C4-2B (cell line): ENCODE results near the gene ZNG1A.
"Not testable (repeated sequence)": the region's sequence is repeated elsewhere in the genome, so short reads cannot be mapped to it uniquely, and the experiment has no call there.

Experiments used
- H3K27ac ChIP-seq: fragments of 450-650 bp; 2 replicates; pipeline ENCODE4 v1.5.1; 2017
- CTCF ChIP-seq: fragments of 450-650 bp; conservative IDR thresholded peaks from 2 replicates; pipeline ENCODE4 v1.5.1; 2017; ENCODE audit warnings: mild to moderate bottlenecking
- ZFX ChIP-seq: fragments of 450-650 bp; IDR thresholded peaks from 2 replicates; pipeline ENCODE4 v1.6.1; 2017

ZNG1A gene

GRCh38 chr9:178970-179383, at the start of gene ZNG1A:
TSS of gene ZNG1A (minus strand) at chr9:179056. CDS start at chr9:178969, 87 bp downstream.
- H3K27ac ChIP-seq, result not testable (repeated sequence)

- no peak for TF ChIP-seq ZFX
- no peak overlapping the region for H3K27ac ChIP-seq
Observed at GRCh38 chr9:227860-228259, 49.0 kb upstream of the ZNG1A start.

GRCh38 chr9:224582-225520, 46.0 kb upstream of the ZNG1A start:
- no peak for TF ChIP-seq CTCF
- TF ChIP-seq ZFX, result no peak
- no peak overlapping the region for H3K27ac ChIP-seq

- no peak overlapping the region for H3K27ac ChIP-seq
- TF ChIP-seq ZFX (no peak), CTCF (no peak)
Observed at GRCh38 chr9:224026-224425, 45.2 kb upstream of the ZNG1A start.

GRCh38 chr9:223152-223551, 44.3 kb upstream of the ZNG1A start:
- TF ChIP-seq CTCF, result no peak
- no peak for TF ChIP-seq ZFX
- H3K27ac ChIP-seq, result no peak overlapping the region

- H3K27ac ChIP-seq, result no peak overlapping the region
Observed at GRCh38 chr9:221989-222776, 43.3 kb upstream of the ZNG1A start.

GRCh38 chr9:219670-220365, 41.0 kb upstream of the ZNG1A start:
- no peak overlapping the region for H3K27ac ChIP-seq
- no peak for TF ChIP-seq CTCF

More at GRCh38 chr9:221989-222776, 43.3 kb upstream of the ZNG1A start:
- TF ChIP-seq ZFX (no peak), CTCF (no peak)

- H3K27ac ChIP-seq, result not testable (repeated sequence)
Observed at GRCh38 chr9:219036-219435, 40.2 kb upstream of the ZNG1A start.
